K562 (cell line): ENCODE measurements around the gene TRNP1.

Experiments
- MAX ChIP-seq: sonication (generic); formaldehyde crosslinking; IDR thresholded peaks from 2 replicates; pipeline ENCODE4 v1.9.0; 2022; ENCODE audit warnings: mild to moderate bottlenecking, missing genetic modification reagents
- USF1 ChIP-seq: sonication (generic); formaldehyde crosslinking; IDR thresholded peaks from 2 replicates; pipeline ENCODE4 v1.9.0; 2022; ENCODE audit warnings: mild to moderate bottlenecking, missing genetic modification reagents
- TF ChIP-seq, protein P1 (sequence below), 2 experiments: fragments of 450-650 bp; IDR thresholded peaks; 2 replicates each; pipeline ENCODE4 v1.6.1; 2016; ENCODE audit warnings: mild to moderate bottlenecking in 2 of 2, borderline replicate concordance in 1 of 2, low read depth in 1 of 2, moderate library complexity in 1 of 2
- TF ChIP-seq, protein P2 (sequence below): fragments of 450-650 bp; IDR thresholded peaks from 2 replicates; pipeline ENCODE4 v1.7.1; 2018; ENCODE audit warnings: mild to moderate bottlenecking, low read depth; ENCODE audit not compliant: partially characterized antibody

DNA sequence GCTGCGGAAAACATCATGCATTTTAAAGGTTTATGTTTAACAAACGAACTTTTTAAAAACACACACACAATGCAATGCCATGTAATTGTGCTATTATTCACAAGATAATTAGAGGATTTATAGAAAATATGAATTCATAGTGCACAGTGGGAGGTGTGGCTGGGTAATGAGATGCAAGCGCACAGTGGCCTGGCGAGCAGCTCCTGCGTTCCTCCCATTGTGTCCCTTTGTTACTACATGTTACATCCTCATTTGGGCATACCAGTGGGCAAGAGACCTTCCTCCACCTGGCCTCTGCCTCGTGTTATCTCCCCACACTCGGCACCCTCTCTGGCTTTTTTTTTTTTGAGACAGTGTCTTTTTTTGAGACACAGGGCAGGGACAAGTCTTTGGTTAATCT, 49.2 kb downstream of the TRNP1 start:
- TF ChIP-seq, protein P1, sequence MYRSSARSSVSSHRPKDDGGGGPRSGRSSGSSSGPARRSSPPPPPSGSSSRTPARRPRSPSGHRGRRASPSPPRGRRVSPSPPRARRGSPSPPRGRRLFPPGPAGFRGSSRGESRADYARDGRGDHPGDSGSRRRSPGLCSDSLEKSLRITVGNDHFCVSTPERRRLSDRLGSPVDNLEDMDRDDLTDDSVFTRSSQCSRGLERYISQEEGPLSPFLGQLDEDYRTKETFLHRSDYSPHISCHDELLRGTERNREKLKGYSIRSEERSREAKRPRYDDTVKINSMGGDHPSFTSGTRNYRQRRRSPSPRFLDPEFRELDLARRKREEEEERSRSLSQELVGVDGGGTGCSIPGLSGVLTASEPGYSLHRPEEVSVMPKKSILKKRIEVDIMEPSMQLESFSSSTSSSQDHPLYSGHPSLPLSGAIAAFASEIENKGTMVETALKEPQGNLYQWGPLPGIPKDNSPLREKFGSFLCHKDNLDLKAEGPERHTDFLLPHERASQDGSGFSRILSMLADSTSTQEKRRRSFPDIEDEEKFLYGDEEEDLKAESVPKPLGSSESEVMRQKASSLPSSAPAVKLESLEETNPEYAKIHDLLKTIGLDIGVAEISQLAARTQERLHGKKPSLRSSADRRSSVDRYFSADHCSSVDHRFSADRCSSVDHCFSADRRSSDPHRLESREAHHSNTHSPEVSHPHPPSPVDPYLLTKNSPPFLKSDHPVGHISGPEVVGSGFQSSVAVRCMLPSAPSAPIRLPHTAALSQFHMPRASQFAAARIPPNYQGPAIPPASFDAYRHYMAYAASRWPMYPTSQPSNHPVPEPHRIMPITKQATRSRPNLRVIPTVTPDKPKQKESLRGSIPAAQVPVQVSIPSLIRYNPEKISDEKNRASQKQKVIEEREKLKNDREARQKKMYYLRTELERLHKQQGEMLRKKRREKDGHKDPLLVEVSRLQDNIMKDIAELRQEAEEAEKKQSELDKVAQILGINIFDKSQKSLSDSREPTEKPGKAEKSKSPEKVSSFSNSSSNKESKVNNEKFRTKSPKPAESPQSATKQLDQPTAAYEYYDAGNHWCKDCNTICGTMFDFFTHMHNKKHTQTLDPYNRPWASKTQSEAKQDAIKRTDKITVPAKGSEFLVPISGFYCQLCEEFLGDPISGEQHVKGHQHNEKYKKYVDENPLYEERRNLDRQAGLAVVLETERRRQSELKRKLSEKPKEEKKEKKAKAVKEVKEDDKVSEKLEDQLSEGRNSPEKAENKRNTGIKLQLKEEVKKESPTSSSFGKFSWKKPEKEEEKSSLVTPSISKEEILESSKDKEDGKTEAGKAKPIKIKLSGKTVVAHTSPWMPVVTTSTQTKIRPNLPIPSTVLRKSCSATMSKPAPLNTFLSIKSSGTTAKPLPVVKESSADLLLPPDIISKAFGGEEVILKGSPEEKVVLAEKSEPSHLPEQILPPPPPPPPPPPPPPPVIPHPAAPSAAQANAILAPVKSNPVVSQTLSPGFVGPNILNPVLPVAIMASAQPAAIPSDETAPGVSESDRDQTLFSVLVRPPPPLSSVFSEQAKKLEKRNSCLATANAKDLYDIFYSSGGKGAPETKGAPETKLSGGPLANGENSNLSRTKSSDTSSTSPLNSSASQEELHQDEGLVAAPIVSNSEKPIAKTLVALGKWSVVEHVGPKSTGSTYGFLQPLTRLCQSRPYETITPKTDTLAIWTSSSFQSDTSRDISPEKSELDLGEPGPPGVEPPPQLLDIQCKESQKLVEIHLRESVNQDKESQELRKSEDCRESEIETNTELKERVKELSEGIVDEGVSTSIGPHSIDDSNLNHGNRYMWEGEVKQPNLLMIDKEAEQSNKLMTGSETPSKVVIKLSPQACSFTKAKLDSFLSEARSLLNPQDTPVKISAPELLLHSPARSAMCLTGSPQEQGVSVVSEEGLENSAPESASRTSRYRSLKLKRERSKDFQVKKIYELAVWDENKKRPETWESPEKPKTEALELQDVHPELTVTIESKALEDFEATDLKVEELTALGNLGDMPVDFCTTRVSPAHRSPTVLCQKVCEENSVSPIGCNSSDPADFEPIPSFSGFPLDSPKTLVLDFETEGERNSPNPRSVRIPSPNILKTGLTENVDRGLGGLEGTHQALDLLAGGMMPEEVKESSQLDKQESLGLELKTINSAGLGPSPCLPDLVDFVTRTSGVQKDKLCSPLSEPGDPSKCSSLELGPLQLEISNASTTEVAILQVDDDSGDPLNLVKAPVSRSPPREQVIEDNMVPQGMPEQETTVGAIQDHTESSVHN (IDR thresholded peaks at IDR 0.05; ENCODE audit: borderline replicate concordance in 1 of 2, low read depth in 1 of 2) = no peak
- TF ChIP-seq, protein P2, sequence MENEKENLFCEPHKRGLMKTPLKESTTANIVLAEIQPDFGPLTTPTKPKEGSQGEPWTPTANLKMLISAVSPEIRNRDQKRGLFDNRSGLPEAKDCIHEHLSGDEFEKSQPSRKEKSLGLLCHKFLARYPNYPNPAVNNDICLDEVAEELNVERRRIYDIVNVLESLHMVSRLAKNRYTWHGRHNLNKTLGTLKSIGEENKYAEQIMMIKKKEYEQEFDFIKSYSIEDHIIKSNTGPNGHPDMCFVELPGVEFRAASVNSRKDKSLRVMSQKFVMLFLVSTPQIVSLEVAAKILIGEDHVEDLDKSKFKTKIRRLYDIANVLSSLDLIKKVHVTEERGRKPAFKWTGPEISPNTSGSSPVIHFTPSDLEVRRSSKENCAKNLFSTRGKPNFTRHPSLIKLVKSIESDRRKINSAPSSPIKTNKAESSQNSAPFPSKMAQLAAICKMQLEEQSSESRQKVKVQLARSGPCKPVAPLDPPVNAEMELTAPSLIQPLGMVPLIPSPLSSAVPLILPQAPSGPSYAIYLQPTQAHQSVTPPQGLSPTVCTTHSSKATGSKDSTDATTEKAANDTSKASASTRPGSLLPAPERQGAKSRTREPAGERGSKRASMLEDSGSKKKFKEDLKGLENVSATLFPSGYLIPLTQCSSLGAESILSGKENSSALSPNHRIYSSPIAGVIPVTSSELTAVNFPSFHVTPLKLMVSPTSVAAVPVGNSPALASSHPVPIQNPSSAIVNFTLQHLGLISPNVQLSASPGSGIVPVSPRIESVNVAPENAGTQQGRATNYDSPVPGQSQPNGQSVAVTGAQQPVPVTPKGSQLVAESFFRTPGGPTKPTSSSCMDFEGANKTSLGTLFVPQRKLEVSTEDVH = no peak
- no peak for TF ChIP-seq USF1 (CRISPR knock-in tag)
- TF ChIP-seq MAX (CRISPR knock-in tag) = no peak
